BE2C (cell line): Measurements from ENCODE around the gene MFN1.

Experiments
- DNase-seq: peaks from one replicate; pipeline ENCODE4 v3.0.0-alpha.2; 2020
- H3K27me3 ChIP-seq: fragments of 250-450 bp; sonication (Bioruptor Pico); 2 replicates; pipeline ENCODE4 v1.5.1; 2020; ENCODE audit warnings: mild to moderate bottlenecking
- H3K36me3 ChIP-seq: fragments of 250-450 bp; sonication (Bioruptor Pico); 2 replicates; pipeline ENCODE4 v1.5.1; 2020; ENCODE audit warnings: mild to moderate bottlenecking
- H3K4me1 ChIP-seq: fragments of 250-450 bp; sonication (Bioruptor Pico); 2 replicates; pipeline ENCODE4 v1.5.1; 2020
- H3K4me3 ChIP-seq: 2 replicates; pipeline ENCODE4 v1.5.1; 2011; ENCODE audit warnings: low read depth, low read length
- H3K9me3 ChIP-seq: fragments of 250-450 bp; sonication (Bioruptor Pico); 2 replicates; pipeline ENCODE4 v1.5.1; 2020
- CTCF ChIP-seq: IDR thresholded peaks from 2 replicates; pipeline ENCODE4 v1.5.1; 2012; ENCODE audit warnings: mild to moderate bottlenecking, low read depth, low read length

The MFN1 gene

GRCh38 chr3:179430277-179430870, 82.9 kb downstream of the MFN1 start:
- Histone ChIP-seq H3K27me3 (no peaks in the 10 kb centered on the region), H3K36me3 (peaks cover 5% of the 10 kb centered on the region; the same call in 1 of the 2 replicates), H3K4me3 (no peak overlapping the region), H3K9me3 (no peaks in the 10 kb centered on the region), H3K4me1 (no peaks in the 10 kb centered on the region)
- no peak for DNase-seq
- TF ChIP-seq CTCF: no peak

- H3K9me3 ChIP-seq: no peaks in the 10 kb centered on the region
- H3K36me3 ChIP-seq: peaks cover 1% of the 10 kb centered on the region; the same call in 1 of the 2 replicates
- no peak overlapping the region for H3K4me3 ChIP-seq
- no peak for DNase-seq
- no peaks in the 10 kb centered on the region for H3K27me3 ChIP-seq
- no peaks in the 10 kb centered on the region for H3K4me1 ChIP-seq
- TF ChIP-seq CTCF: no peak
These were observed 84.5 kb downstream of the MFN1 start for GRCh38 chr3:179432021-179432420.

GRCh38 chr3:179432451-179432850, 84.9 kb downstream of the MFN1 start:
- Histone ChIP-seq H3K27me3 (no peaks in the 10 kb centered on the region), H3K9me3 (no peaks in the 10 kb centered on the region), H3K36me3 (no peaks in the 10 kb centered on the region), H3K4me1 (no peaks in the 10 kb centered on the region), H3K4me3 (no peak overlapping the region)
- no peak for TF ChIP-seq CTCF
- no peak for DNase-seq

GRCh38 chr3:179436517-179436916, 89.0 kb downstream of the MFN1 start:
- no peak for TF ChIP-seq CTCF
- Histone ChIP-seq H3K4me3 (no peak overlapping the region), H3K36me3 (no peaks in the 10 kb centered on the region), H3K4me1 (no peaks in the 10 kb centered on the region), H3K27me3 (no peaks in the 10 kb centered on the region), H3K9me3 (no peaks in the 10 kb centered on the region)
- no peak for DNase-seq

GRCh38 chr3:179438841-179439240, 91.3 kb downstream of the MFN1 start:
- no peak for TF ChIP-seq CTCF
- Histone ChIP-seq H3K27me3 (no peaks in the 10 kb centered on the region), H3K9me3 (no peaks in the 10 kb centered on the region), H3K36me3 (no peaks in the 10 kb centered on the region), H3K4me3 (no peak overlapping the region), H3K4me1 (no peaks in the 10 kb centered on the region)
- DNase-seq: no peak
